HepG2 (cell line): ENCODE data around the gene COA1. TPM values are rescaled to one million over a fixed set of nuclear protein-coding genes. Genes with fewer than 3 reads are reported as not detected.

Experiments
- AHR ChIP-seq: IDR thresholded peaks from 2 replicates; pipeline ENCODE4 v1.6.1; 2018; ENCODE audit warnings: missing genetic modification reagents, missing compliant biosample characterization
- ARHGAP35 ChIP-seq: sonication (generic); formaldehyde crosslinking; IDR thresholded peaks from 2 replicates; pipeline ENCODE4 v1.9.0; 2022; ENCODE audit warnings: mild to moderate bottlenecking, inconsistent platforms, moderate library complexity, missing genetic modification reagents, borderline replicate concordance
- ATF1 ChIP-seq: IDR thresholded peaks from 2 replicates; pipeline ENCODE4 v1.6.1; 2016; ENCODE audit warnings: mild to moderate bottlenecking, control low read depth
- BATF2 ChIP-seq: sonication (generic); formaldehyde crosslinking; IDR thresholded peaks from 2 replicates; pipeline ENCODE4 v1.8.0; 2022; ENCODE audit warnings: mild to moderate bottlenecking, missing genetic modification reagents, moderate library complexity
- BRCA1 ChIP-seq: sonication (generic); formaldehyde crosslinking; IDR thresholded peaks from 2 replicates; pipeline ENCODE4 v1.4.0; 2020; ENCODE audit warnings: missing genetic modification reagents
- HNF4G ChIP-seq, 2 experiments: sonication (generic) in 1 of 2; formaldehyde crosslinking in 1 of 2; IDR thresholded peaks; 2 replicates each; pipeline versions ENCODE4 v1.4.0 to v1.6.1; 2011 to 2020; ENCODE audit warnings: borderline replicate concordance in 2 of 2, low read depth in 2 of 2, mild to moderate bottlenecking in 2 of 2, low read length in 1 of 2, missing genetic modification reagents in 1 of 2, moderate library complexity in 1 of 2
- HOXA5 ChIP-seq: sonication (generic); formaldehyde crosslinking; IDR thresholded peaks from 2 replicates; pipeline ENCODE4 v1.4.0; 2020; ENCODE audit warnings: missing genetic modification reagents
- NFKB2 ChIP-seq: sonication (generic); formaldehyde crosslinking; IDR thresholded peaks from 2 replicates; pipeline ENCODE4 v1.4.0; 2020; ENCODE audit warnings: missing genetic modification reagents, borderline replicate concordance
- SNAPC2 ChIP-seq: sonication (generic); formaldehyde crosslinking; IDR thresholded peaks from 2 replicates; pipeline ENCODE4 v1.8.1; 2022; ENCODE audit warnings: mild to moderate bottlenecking, missing genetic modification reagents
- SNAPC5 ChIP-seq: sonication (generic); formaldehyde crosslinking; IDR thresholded peaks from 2 replicates; pipeline ENCODE4 v1.8.1; 2023; ENCODE audit warnings: mild to moderate bottlenecking, missing genetic modification reagents, borderline replicate concordance
- ZBTB20 ChIP-seq: sonication (generic); formaldehyde crosslinking; IDR thresholded peaks from 2 replicates; pipeline ENCODE4 v1.8.1; 2023; ENCODE audit warnings: missing genetic modification reagents, low read depth, mild to moderate bottlenecking, borderline replicate concordance
- ZFYVE20 ChIP-seq: sonication (generic); formaldehyde crosslinking; IDR thresholded peaks from 2 replicates; pipeline ENCODE4 v1.8.0; 2023; ENCODE audit warnings: low read depth, mild to moderate bottlenecking, moderate library complexity, missing genetic modification reagents, borderline replicate concordance
- ZNF18 ChIP-seq: sonication (generic); formaldehyde crosslinking; IDR thresholded peaks from 2 replicates; pipeline ENCODE4 v1.8.0; 2022; ENCODE audit warnings: mild to moderate bottlenecking, missing genetic modification reagents; ENCODE audit not compliant: insufficient replicate concordance
- ZNF256 ChIP-seq: sonication (generic); formaldehyde crosslinking; conservative IDR thresholded peaks from 2 replicates; pipeline ENCODE4 v1.4.0; 2020; ENCODE audit warnings: missing genetic modification reagents
- ZNF34 ChIP-seq: sonication (generic); formaldehyde crosslinking; IDR thresholded peaks from 2 replicates; pipeline ENCODE4 v1.4.0; 2020; ENCODE audit warnings: mild to moderate bottlenecking, missing genetic modification reagents, borderline replicate concordance
- ZNF564 ChIP-seq: sonication (generic); formaldehyde crosslinking; IDR thresholded peaks from 2 replicates; pipeline ENCODE4 v1.8.1; 2023; ENCODE audit warnings: mild to moderate bottlenecking, missing genetic modification reagents
- ZNF703 ChIP-seq: sonication (generic); formaldehyde crosslinking; IDR thresholded peaks from 2 replicates; pipeline ENCODE4 v1.5.1; 2020; ENCODE audit warnings: missing genetic modification reagents, mild to moderate bottlenecking, moderate library complexity, borderline replicate concordance
- ZNF761 ChIP-seq: sonication (generic); formaldehyde crosslinking; conservative IDR thresholded peaks from 2 replicates; pipeline ENCODE4 v1.4.0; 2020; ENCODE audit warnings: mild to moderate bottlenecking, missing genetic modification reagents
- polyA plus RNA-seq, 8 experiments: library from polyadenylated mRNA; depleted of rRNA in 3 of 8; stranded (reverse) in 7 of 8; unstranded in 1 of 8; fragments of >200 nt; fragmentation: Illumina TruSeq in 4 of 8; extraction: Trizol in 4 of 8; gene quantifications; 2 replicates each; pipeline versions ENCODE4 v1.2.1 to v1.2.3, GENCODE V29; 2011 to 2016; ENCODE audit warnings: low read depth in 4 of 8, missing spikeins in 1 of 8, mixed read lengths in 1 of 8; ENCODE audit not compliant: insufficient read depth in 1 of 8
- total RNA-seq, 5 experiments: library from RNA; depleted of rRNA; stranded (reverse); fragments of >200 nt; fragmentation: Illumina TruSeq; extraction: Trizol; gene quantifications; 2 replicates each; pipeline ENCODE4 v1.2.3, GENCODE V29; 2016; ENCODE audit warnings: low read depth in 1 of 5
- TF ChIP-seq, protein P1 (sequence below): sonication (generic); formaldehyde crosslinking; IDR thresholded peaks from 2 replicates; pipeline ENCODE4 v1.4.0; 2020; ENCODE audit warnings: mild to moderate bottlenecking, low read depth, missing genetic modification reagents
- TF ChIP-seq, protein P2 (sequence below): sonication (generic); formaldehyde crosslinking; conservative IDR thresholded peaks from 2 replicates; pipeline ENCODE4 v1.8.0; 2022; ENCODE audit warnings: mild to moderate bottlenecking, moderate library complexity, missing genetic modification reagents
- TF ChIP-seq, protein P3 (sequence below): sonication (generic); formaldehyde crosslinking; IDR thresholded peaks from 2 replicates; pipeline ENCODE4 v1.4.0; 2020; ENCODE audit warnings: missing genetic modification reagents

The COA1 gene
- total and polyA plus RNA-seq, 2 of the 13 experiments (the other 11 are each of a cell fraction or from before 2014, with no cell fraction given): 33.2 to 65.7 TPM

DNA sequence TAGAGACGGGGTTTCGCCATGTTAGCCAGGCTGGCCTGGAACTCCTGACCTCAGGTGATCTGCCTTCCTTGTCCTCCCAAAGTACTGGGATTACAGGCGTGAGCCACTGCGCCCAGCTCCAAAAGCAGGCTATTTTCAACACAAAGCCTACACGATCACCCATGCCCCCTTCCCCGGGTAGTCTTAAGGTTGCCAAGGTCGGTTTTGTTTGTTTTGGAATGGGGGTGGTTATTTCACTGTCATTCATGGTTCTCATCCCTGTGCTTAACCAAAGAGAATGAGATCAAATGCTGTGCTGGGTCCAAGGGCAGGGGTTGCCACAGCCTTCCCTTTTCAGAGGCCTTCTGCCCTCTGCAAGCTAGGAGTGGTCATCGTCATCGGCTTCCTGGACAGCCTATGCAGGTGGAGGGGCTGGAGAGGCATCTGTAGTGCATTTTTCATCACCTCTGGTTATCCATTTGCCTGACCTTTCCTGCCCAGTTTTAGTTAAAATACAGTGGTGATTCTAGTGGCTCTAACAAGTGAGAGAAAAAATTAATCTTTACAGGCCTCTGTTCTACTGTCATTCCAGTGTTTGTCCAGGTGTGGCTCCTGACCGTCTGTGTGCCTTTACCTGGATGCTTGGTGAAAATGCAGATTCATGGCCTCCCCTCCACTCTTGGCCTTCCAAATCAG lies 40.6 kb upstream of the COA1 start (continued):
- no peak for TF ChIP-seq BRCA1 (CRISPR knock-in tag)
- no peak for TF ChIP-seq ZNF761
- TF ChIP-seq ZNF564 (CRISPR knock-in tag): peak; percentile 87; the same call in 1 of the 2 replicates
- 0 out of 2 replicates have a peak, but pooled peaks have one; percentile 36 for TF ChIP-seq ZBTB20 (CRISPR knock-in tag)
- no peak for TF ChIP-seq SNAPC5 (CRISPR knock-in tag)
- no peak for TF ChIP-seq BATF2 (CRISPR knock-in tag)
- TF ChIP-seq HOXA5 (CRISPR knock-in tag): peak; percentile 76; the same call in 1 of the 2 replicates
- peak; percentile 70; the same call in 1 of the 2 replicates for TF ChIP-seq HNF4G (IDR thresholded peaks at IDR 0.05; ENCODE audit: borderline replicate concordance, low read depth, low read length)
- peak; percentile 71; the same call in 1 of the 2 replicates for TF ChIP-seq HNF4G (CRISPR knock-in tag; IDR thresholded peaks at IDR 0.05; ENCODE audit: borderline replicate concordance, low read depth)
- TF ChIP-seq ZFYVE20 (CRISPR knock-in tag): no peak
- TF ChIP-seq ATF1 (CRISPR knock-in tag): 0 out of 2 replicates have a peak, but pooled peaks have one; percentile 44
- no peak for TF ChIP-seq NFKB2 (CRISPR knock-in tag)
- no peak for TF ChIP-seq ZNF256 (CRISPR knock-in tag)
- TF ChIP-seq, protein P1, sequence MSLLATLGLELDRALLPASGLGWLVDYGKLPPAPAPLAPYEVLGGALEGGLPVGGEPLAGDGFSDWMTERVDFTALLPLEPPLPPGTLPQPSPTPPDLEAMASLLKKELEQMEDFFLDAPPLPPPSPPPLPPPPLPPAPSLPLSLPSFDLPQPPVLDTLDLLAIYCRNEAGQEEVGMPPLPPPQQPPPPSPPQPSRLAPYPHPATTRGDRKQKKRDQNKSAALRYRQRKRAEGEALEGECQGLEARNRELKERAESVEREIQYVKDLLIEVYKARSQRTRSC: no peak
- no peak for TF ChIP-seq ZNF34
- peak; percentile 72; the same call in 1 of the 2 replicates for TF ChIP-seq SNAPC2 (CRISPR knock-in tag)
- TF ChIP-seq AHR: no peak
- TF ChIP-seq ZNF703 (CRISPR knock-in tag): peak; percentile 66; the same call in 1 of the 2 replicates
- TF ChIP-seq, protein P2, sequence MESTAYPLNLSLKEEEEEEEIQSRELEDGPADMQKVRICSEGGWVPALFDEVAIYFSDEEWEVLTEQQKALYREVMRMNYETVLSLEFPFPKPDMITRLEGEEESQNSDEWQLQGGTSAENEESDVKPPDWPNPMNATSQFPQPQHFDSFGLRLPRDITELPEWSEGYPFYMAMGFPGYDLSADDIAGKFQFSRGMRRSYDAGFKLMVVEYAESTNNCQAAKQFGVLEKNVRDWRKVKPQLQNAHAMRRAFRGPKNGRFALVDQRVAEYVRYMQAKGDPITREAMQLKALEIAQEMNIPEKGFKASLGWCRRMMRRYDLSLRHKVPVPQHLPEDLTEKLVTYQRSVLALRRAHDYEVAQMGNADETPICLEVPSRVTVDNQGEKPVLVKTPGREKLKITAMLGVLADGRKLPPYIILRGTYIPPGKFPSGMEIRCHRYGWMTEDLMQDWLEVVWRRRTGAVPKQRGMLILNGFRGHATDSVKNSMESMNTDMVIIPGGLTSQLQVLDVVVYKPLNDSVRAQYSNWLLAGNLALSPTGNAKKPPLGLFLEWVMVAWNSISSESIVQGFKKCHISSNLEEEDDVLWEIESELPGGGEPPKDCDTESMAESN (CRISPR knock-in tag): 0 out of 2 replicates have a peak, but pooled peaks have one; percentile 11
- TF ChIP-seq, protein P3, sequence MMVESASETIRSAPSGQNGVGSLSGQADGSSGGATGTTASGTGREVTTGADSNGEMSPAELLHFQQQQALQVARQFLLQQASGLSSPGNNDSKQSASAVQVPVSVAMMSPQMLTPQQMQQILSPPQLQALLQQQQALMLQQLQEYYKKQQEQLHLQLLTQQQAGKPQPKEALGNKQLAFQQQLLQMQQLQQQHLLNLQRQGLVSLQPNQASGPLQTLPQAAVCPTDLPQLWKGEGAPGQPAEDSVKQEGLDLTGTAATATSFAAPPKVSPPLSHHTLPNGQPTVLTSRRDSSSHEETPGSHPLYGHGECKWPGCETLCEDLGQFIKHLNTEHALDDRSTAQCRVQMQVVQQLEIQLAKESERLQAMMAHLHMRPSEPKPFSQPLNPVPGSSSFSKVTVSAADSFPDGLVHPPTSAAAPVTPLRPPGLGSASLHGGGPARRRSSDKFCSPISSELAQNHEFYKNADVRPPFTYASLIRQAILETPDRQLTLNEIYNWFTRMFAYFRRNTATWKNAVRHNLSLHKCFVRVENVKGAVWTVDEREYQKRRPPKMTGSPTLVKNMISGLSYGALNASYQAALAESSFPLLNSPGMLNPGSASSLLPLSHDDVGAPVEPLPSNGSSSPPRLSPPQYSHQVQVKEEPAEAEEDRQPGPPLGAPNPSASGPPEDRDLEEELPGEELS: peak; percentile 88
- no peak for TF ChIP-seq ZNF18 (CRISPR knock-in tag)
- TF ChIP-seq ARHGAP35 (CRISPR knock-in tag): no peak
